ENCODE measurements around the gene FLNB.

Gene FLNB

GRCh38 chr3:57998366-57999283 lies 9.6 kb upstream of the FLNB start:
- TF ChIP-seq, protein P1, sequence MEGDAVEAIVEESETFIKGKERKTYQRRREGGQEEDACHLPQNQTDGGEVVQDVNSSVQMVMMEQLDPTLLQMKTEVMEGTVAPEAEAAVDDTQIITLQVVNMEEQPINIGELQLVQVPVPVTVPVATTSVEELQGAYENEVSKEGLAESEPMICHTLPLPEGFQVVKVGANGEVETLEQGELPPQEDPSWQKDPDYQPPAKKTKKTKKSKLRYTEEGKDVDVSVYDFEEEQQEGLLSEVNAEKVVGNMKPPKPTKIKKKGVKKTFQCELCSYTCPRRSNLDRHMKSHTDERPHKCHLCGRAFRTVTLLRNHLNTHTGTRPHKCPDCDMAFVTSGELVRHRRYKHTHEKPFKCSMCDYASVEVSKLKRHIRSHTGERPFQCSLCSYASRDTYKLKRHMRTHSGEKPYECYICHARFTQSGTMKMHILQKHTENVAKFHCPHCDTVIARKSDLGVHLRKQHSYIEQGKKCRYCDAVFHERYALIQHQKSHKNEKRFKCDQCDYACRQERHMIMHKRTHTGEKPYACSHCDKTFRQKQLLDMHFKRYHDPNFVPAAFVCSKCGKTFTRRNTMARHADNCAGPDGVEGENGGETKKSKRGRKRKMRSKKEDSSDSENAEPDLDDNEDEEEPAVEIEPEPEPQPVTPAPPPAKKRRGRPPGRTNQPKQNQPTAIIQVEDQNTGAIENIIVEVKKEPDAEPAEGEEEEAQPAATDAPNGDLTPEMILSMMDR (conservative IDR thresholded peaks at IDR 0.05), result no peak
- peak overlapping the region; percentile 67 for H3K27ac ChIP-seq

DNA sequence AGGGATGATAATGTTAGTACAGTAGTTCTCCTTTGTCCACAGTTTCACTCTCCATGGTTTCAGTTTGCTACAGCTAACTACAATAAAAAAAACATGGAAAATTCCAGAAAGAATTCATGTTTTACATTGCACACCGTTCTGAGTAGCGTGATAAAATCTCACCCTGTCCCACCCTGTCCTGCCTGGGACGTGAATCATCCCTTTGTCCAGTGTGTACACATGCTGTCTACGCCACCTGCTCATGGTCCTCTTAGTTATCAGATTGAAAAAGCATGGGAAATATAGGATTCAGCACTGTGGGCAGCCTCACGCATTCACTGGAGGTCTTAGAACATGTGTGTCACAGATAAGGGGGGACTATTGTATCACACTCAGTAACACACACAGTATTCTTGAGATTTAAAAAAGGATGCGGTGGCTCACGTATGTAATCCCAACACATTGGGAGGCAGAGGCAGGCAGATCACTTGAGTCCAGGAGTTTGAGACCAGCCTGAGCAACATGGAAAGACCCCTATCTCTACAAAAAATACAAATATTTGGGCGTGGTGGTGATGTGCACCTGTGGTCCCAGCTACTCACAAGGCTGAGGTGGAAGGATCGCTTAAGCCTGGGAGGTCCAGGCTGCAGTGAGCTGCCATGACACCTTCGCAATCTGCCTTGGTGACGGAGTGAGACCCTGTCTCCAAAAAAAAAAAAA lies 8.7 kb upstream of the FLNB start:
- TF ChIP-seq, protein P1 (conservative IDR thresholded peaks at IDR 0.05), result no peak
- H3K27ac ChIP-seq, result peak overlapping the region; percentile 67

- TF ChIP-seq, protein P1 (conservative IDR thresholded peaks at IDR 0.05), result no peak
- H3K27ac ChIP-seq, result no peak overlapping the region
Observed at GRCh38 chr3:58000306-58001085, 7.7 kb upstream of the FLNB start.

DNA sequence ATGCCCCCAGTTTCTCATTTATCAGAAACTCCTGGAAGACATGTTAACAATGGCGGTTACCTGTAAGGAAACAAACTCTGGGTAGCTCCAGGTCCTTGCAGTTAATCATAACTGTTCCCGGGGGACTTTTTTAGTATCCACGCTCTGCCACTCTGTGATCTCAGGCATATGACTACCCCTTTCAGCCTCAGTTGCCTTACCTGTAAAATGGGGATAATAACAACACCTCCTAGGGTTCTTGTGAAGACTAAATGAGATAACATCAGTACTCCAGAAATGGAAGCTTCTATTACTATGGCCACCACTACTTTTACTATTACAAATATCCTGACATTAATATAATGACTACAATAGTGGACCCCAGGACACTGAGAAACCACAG lies 7.1 kb upstream of the FLNB start:
- TF ChIP-seq, protein P1 (conservative IDR thresholded peaks at IDR 0.05), result no peak
- H3K27ac ChIP-seq, result no peak overlapping the region

GRCh38 chr3:58001979-58002378 lies 6.2 kb upstream of the FLNB start:
- H3K27ac ChIP-seq, result no peak overlapping the region
- TF ChIP-seq, protein P1 (conservative IDR thresholded peaks at IDR 0.05), result no peak

GRCh38 chr3:58003093-58003492 lies 5.1 kb upstream of the FLNB start:
- TF ChIP-seq, protein P1 (conservative IDR thresholded peaks at IDR 0.05), result no peak
- H3K27ac ChIP-seq, result no peak overlapping the region

GRCh38 chr3:58004973-58005372 lies 3.2 kb upstream of the FLNB start:
- H3K27ac ChIP-seq, result peak overlapping the region; percentile 51

More at GRCh38 chr3:58004973-58005372, 3.2 kb upstream of the FLNB start:
- TF ChIP-seq, protein P1 (conservative IDR thresholded peaks at IDR 0.05), result no peak

Data from VCaP (cell line).